Stimulated activated CD8-positive, alpha-beta memory T cell treated with anti-CD3 and anti-CD28 coated beads, Interleukin-4, amount 100 ng/mL, for 1 hour (primary cell): Measurements from ENCODE around the gene HS1BP3.

Experiments
- DNase-seq, 2 donors: peaks; one replicate each; pipeline ENCODE4 v3.0.0-alpha.2; 2020; ENCODE audit warnings: low read depth in 2 of 2, low spot score in 1 of 2

HS1BP3 gene

GRCh38 chr2:20647738-20648137 lies 3.2 kb downstream of the HS1BP3 start:
- DNase-seq: no peak

DNA sequence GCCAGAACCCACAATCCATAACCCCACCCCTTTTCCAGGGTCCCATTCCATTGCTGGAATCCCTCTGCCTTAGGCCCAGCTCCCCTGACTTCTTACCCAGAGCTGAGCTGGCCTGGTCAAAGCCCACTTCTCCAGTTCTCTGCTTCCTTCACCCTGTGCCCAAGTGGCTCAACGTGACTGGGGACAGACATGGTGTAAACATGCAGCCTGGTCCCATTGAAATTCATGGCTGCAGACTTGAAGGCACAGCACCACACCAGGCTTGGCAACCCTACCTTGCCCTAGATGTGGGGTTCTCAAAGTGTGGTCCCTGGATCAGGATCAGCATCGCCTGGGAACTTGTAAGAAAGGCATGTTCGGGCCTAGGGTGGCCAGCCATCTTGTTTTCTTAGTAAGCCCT lies 3.7 kb downstream of the HS1BP3 start:
- no peak for DNase-seq

GRCh38 chr2:20646446-20646845 lies 4.5 kb downstream of the HS1BP3 start:
- no peak for DNase-seq

- no peak for DNase-seq
These were observed 5.1 kb downstream of the HS1BP3 start for GRCh38 chr2:20645761-20646160.

- no peak for DNase-seq
These were observed 5.6 kb downstream of the HS1BP3 start for GRCh38 chr2:20645301-20645701.

- no peak for DNase-seq
These were observed 7.1 kb downstream of the HS1BP3 start for GRCh38 chr2:20643826-20644225.

- DNase-seq: no peak
These were observed 7.8 kb downstream of the HS1BP3 start for GRCh38 chr2:20643060-20643459.

- peak; percentile 30 to 47 for DNase-seq
These were observed 8.6 kb downstream of the HS1BP3 start for GRCh38 chr2:20642055-20642971.

GRCh38 chr2:20641123-20641985 lies 9.5 kb downstream of the HS1BP3 start:
- no peak for DNase-seq

DNA sequence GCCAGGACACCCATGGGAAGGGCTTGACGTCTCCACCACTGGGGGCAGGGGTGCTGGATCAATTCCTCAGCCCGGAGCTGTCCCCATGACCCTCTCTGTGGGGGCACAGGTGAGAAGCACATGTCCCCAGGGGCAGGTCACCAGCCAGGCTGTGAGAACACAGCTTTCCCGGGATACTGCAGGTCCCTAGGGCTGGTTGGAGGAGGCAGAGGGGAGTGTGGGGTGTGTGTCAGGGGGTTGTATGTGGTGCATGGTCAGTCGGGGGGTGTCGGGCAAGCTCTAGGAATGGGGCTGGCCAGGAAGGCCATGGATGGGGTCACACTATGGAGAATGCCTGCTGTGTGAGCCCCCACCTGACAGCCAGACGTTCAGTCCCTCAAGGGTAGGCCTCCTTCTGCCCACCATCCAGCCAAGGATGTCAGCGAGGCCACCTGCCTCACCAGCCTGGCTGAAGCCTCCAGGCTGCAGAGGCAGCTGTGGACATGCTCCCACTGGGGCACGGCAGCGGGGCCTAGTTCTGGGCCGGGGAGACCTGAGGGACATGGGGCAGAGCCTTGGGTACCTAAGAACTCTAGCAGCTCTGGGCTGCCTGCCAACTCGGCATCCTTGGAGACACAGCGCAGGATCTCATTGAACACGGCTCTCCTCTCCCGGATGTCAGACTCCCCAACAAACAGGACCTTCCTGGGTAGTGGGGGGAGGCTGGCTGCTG lies 10.3 kb downstream of the HS1BP3 start:
- no peak for DNase-seq

- no peak for DNase-seq
These were observed 12.1 kb downstream of the HS1BP3 start for GRCh38 chr2:20638646-20639430.

DNA sequence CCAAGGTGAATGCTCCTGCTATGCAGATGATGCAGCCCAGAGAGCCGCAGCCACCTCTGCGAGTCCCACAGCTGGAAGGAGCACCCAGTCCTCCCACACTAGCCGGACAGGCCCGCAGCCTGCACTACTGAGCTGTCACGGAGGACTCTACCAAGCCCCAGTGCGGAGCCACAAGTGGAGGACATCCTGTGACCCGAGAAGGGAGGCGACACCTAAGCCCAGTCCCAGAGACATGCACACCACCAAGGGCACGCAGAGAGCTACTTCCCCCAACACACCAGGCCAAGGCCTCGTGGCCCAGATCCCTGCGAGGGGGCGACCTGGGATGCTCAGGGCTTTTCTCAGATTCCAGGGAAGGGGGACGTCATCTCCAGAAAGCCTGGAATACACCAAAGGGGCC lies 12.9 kb downstream of the HS1BP3 start:
- DNase-seq: no peak

DNA sequence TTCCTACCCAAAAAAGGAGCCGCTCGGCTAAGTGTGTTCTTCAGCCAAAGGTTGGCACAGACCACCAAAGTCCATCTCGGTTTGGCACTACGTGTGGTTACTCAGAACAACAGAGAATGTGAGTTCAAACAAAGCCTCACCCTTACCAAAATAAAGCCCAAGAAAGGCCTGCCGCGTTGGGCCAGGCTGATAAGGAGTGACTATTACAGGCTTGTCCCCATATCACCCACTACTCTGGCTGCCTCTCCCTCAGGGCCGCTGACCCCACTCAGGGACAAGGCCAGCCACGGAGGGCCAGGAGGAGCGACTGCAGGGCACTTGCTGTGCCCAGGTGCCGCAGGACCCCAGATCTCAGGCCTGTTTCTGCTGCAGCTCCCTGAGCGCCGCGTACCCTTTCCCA lies 13.8 kb downstream of the HS1BP3 start:
- no peak for DNase-seq

DNA sequence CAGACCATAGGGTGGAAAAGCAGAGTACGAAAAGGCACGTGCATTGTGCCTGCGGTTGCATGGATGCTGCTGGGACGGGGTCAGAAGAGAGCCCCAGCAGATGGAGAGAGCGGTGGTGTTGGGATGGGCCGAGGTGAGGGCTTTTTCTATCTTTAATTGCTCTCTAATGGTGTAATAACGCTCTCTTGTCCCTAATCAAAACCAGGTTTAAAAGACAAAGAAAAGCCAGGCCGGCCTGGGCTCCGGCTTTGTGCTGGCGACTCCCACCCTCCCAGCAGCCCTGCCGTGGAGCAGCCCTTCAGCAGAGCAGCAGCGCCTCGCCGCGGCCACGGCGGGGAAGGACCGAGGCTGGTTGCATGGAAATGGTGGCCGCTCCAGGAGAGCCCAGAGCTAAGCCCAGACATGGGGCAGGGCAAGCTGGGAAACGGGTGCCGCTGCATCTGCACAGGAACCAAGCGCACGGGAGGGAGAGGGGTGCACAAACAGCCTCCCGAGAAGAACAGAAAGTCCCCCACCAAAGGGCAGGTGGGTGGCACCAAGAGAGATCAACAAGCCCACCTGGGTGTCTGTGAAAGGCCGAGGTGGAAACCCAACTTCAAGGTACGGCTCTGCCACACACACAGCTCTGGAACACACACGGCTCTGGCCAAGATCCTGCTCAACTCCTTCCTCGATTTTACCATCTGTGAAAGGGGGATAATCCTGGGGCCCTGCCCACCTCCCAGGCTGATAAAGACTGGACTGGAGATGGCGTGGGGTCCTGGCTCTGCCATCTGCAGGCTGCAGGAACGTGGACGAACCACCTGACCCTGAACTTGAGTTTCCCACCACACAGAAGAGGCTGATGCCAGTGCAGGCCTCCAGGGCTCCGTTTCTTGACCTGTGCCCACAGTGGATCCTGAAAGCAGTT lies 15.0 kb downstream of the HS1BP3 start:
- DNase-seq: no peak

DNA sequence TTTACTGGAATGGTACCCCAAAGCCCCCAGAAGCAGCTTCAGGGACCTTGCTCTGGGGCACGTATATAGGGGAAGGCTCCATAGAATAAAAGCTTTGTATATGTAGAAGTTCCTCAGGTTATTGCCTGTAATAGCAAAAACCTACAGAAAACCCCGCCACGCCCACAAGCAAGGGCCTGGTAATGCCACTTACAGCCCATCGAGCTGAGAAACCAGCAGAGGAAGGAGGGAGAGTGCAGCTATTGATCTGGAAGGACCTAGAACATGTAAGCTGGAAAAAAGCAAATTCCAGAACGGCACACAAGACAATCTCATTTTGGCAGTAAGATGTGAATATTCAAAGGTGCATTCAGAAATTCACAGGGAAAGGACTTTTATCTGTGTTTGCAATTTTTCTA lies 15.8 kb downstream of the HS1BP3 start:
- no peak for DNase-seq

DNA sequence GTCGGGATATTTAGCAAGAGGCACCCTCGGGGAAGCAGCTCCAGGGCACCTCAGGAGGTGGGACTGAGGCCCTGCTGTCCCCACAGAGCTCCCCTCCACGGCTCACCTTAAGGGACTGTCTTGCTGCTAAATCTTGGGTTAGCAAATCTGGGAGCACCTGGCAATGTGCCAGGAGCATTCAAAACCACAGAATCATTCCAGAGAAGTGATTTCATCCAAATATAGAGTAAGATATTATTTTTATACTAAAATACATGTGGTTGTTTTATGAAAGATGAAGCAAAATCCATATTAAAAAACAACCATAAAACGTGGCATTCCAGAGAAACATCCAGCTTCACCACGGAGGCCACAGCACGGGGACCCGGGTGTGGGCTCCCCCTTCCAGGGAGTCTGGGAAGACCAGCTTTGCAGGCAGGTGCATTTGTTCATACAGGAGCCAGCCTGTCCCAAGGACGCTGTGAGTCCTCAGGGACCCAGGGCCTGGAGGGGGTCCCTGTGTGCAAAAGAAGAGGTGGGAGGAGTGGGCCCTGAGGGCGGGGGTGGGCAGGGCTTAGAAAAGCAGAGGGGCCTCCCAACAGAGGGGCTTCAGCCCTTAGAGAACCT lies 16.3 kb downstream of the HS1BP3 start:
- DNase-seq: no peak

GRCh38 chr2:20633794-20634506 lies 16.9 kb downstream of the HS1BP3 start:
- DNase-seq: no peak

DNA sequence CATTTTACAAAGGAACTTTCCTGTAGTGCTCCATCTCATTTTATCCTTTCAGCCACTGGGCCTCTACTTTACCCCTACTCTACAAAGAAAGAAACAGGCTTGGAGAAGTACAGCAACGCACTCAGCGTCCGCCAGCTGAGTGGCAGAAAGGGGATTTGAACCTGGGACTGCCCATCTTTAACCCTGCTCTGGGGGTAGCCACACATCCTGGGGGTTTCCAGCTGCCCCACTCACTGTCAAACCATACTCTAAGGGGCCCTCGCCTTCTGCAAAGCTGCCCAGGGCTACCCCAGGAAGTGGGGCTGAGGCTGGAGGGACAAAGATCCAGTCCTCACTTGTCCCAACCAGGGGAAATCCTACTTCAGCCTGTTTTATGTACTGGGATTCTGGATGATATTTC lies 17.9 kb downstream of the HS1BP3 start:
- DNase-seq: no peak
